Neural progenitor cell (in vitro differentiated cells): ENCODE results near the gene ZC3H7A.

Experiments used
- CTCF ChIP-seq: fragments of 200-600 bp; sonication (generic); IDR thresholded peaks from 2 replicates; pipeline ENCODE4 v1.5.1; 2017; ENCODE audit warnings: antibody characterized with exemption, mild to moderate bottlenecking
- EZH2 ChIP-seq: fragments of 200-600 bp; sonication (generic); IDR thresholded peaks from 2 replicates; pipeline ENCODE4 v1.6.1; 2017; ENCODE audit warnings: antibody characterized with exemption, mild to moderate bottlenecking, moderate library complexity
- EZH2phosphoT487 ChIP-seq: fragments of 200-600 bp; sonication (generic); IDR thresholded peaks from 2 replicates; pipeline ENCODE4 v1.6.1; 2017; ENCODE audit warnings: antibody characterized with exemption

- TF ChIP-seq CTCF (no peak), EZH2phosphoT487 (no peak), EZH2 (no peak)
Measured at GRCh38 chr16:11734653-11735043, 62.4 kb downstream of the ZC3H7A start.
